DOHH2 (cell line): ENCODE data around the gene ANO6.

Experiments
- H3F3A ChIP-seq: fragments of 200-600 bp; sonication (generic), shearing (Covaris generic); 2 replicates; pipeline ENCODE4 v1.6.0; 2016; ENCODE audit warnings: antibody characterized with exemption, mild to moderate bottlenecking; ENCODE audit not compliant: control insufficient read depth, insufficient read depth
- H3K27ac ChIP-seq: fragments of 200-600 bp; sonication (generic); 2 replicates; pipeline ENCODE4 v1.5.1; 2014; ENCODE audit warnings: low read depth, mild to moderate bottlenecking, low read length, moderate library complexity
- H3K27me3 ChIP-seq: fragments of 200-600 bp; sonication (generic); 2 replicates; pipeline ENCODE4 v1.6.1; 2014; ENCODE audit warnings: mild to moderate bottlenecking, low read length, mixed read lengths; ENCODE audit not compliant: control insufficient read depth
- H3K36me3 ChIP-seq: fragments of 200-600 bp; sonication (generic); 2 replicates; pipeline ENCODE4 v1.6.1; 2014; ENCODE audit warnings: mild to moderate bottlenecking, low read length, moderate library complexity, mixed read lengths; ENCODE audit not compliant: control insufficient read depth
- H3K4me1 ChIP-seq: fragments of 200-600 bp; sonication (generic); 2 replicates; pipeline ENCODE4 v1.6.1; 2014; ENCODE audit warnings: mild to moderate bottlenecking, low read length, mixed read lengths; ENCODE audit not compliant: control insufficient read depth
- H3K4me2 ChIP-seq: fragments of 200-600 bp; sonication (generic); 2 replicates; pipeline ENCODE4 v1.6.0; 2014; ENCODE audit warnings: mild to moderate bottlenecking, low read length, moderate library complexity
- H3K4me3 ChIP-seq: fragments of 200-600 bp; sonication (generic); 2 replicates; pipeline ENCODE4 v1.5.1; 2014; ENCODE audit warnings: mild to moderate bottlenecking, low read length, mixed read lengths
- H3K79me2 ChIP-seq: fragments of 200-600 bp; sonication (generic); 2 replicates; pipeline ENCODE4 v1.6.1; 2014; ENCODE audit warnings: mild to moderate bottlenecking, low read length, mixed read lengths; ENCODE audit not compliant: control insufficient read depth
- H3K9me2 ChIP-seq: fragments of 200-600 bp; sonication (generic); replicated peaks from 2 replicates; pipeline ENCODE4 v1.6.1; 2014; ENCODE audit warnings: mild to moderate bottlenecking, low read length, mixed read lengths; ENCODE audit not compliant: control insufficient read depth
- H3K9me3 ChIP-seq: fragments of 200-600 bp; sonication (generic); 2 replicates; pipeline ENCODE4 v1.6.1; 2014; ENCODE audit warnings: antibody characterized with exemption, low read length, mixed read lengths; ENCODE audit not compliant: control insufficient read depth, insufficient read depth
- H4K20me1 ChIP-seq: fragments of 200-600 bp; sonication (generic); 2 replicates; pipeline ENCODE4 v1.6.0; 2014; ENCODE audit warnings: low read depth, mild to moderate bottlenecking, antibody characterized with exemption, low read length, moderate library complexity; ENCODE audit not compliant: control insufficient read depth, insufficient read depth
- CTCF ChIP-seq: fragments of 200-600 bp; sonication (generic); IDR thresholded peaks from one replicate; pipeline ENCODE4 v1.5.1; 2014; ENCODE audit warnings: antibody characterized with exemption, mild to moderate bottlenecking, low read depth, low read length; ENCODE audit not compliant: poor library complexity, severe bottlenecking
- EZH2phosphoT487 ChIP-seq: fragments of 200-600 bp; sonication (generic); IDR thresholded peaks from 2 replicates; pipeline ENCODE4 v1.6.1; 2017; ENCODE audit warnings: borderline replicate concordance, mild to moderate bottlenecking, antibody characterized with exemption, low read length, moderate library complexity, mixed read lengths

Gene ANO6

GRCh38 chr12:45348311-45348710 is 132.4 kb downstream of the ANO6 start:
- Histone ChIP-seq H3K4me3 (no peak overlapping the region), H3K9me2 (no peaks in the 10 kb centered on the region), H3K4me2 (no peak overlapping the region), H3K27ac (no peak overlapping the region), H3K79me2 (no peaks in the 10 kb centered on the region), H3K36me3 (peaks cover 29% of the 10 kb centered on the region), H3K9me3 (no peaks in the 10 kb centered on the region), H3K27me3 (no peaks in the 10 kb centered on the region), H4K20me1 (no peaks in the 10 kb centered on the region), H3F3A (no peaks in the 10 kb centered on the region), H3K4me1 (no peaks in the 10 kb centered on the region)
- no peak for TF ChIP-seq EZH2phosphoT487
- no peak for TF ChIP-seq CTCF

- H3K4me3 ChIP-seq: no peak overlapping the region
- H3K4me1 ChIP-seq: peaks cover under 1% of the 10 kb centered on the region; the same call in 1 of the 2 replicates
- H4K20me1 ChIP-seq: no peaks in the 10 kb centered on the region
- H3K36me3 ChIP-seq: peaks cover 29% of the 10 kb centered on the region
- H3K27me3 ChIP-seq: no peaks in the 10 kb centered on the region
- H3K4me2 ChIP-seq: no peak overlapping the region
- no peaks in the 10 kb centered on the region for H3F3A ChIP-seq
- TF ChIP-seq CTCF (no peak), EZH2phosphoT487 (no peak)
- no peaks in the 10 kb centered on the region for H3K9me3 ChIP-seq
- H3K27ac ChIP-seq: no peak overlapping the region
- no peaks in the 10 kb centered on the region for H3K79me2 ChIP-seq
- H3K9me2 ChIP-seq: no peaks in the 10 kb centered on the region
These were observed 133.1 kb downstream of the ANO6 start for GRCh38 chr12:45348986-45349385.

- no peaks in the 10 kb centered on the region for H3K9me3 ChIP-seq
- no peak overlapping the region for H3K27ac ChIP-seq
- no peak overlapping the region for H3K4me3 ChIP-seq
- H3K36me3 ChIP-seq: peaks cover 29% of the 10 kb centered on the region
- no peaks in the 10 kb centered on the region for H3K27me3 ChIP-seq
- no peaks in the 10 kb centered on the region for H3K9me2 ChIP-seq
- peaks cover 9% of the 10 kb centered on the region for H3K4me1 ChIP-seq
- TF ChIP-seq EZH2phosphoT487 (no peak), CTCF (no peak)
- H4K20me1 ChIP-seq: no peaks in the 10 kb centered on the region
- H3K79me2 ChIP-seq: no peaks in the 10 kb centered on the region
- no peaks in the 10 kb centered on the region for H3F3A ChIP-seq
- no peak overlapping the region for H3K4me2 ChIP-seq
These were observed 134.0 kb downstream of the ANO6 start for GRCh38 chr12:45349916-45350315.

GRCh38 chr12:45350861-45351260 is 135.0 kb downstream of the ANO6 start:
- Histone ChIP-seq H4K20me1 (no peaks in the 10 kb centered on the region), H3K4me3 (no peak overlapping the region), H3K4me2 (no peak overlapping the region), H3F3A (no peaks in the 10 kb centered on the region), H3K9me3 (no peaks in the 10 kb centered on the region), H3K4me1 (peaks cover 9% of the 10 kb centered on the region), H3K9me2 (no peaks in the 10 kb centered on the region), H3K27ac (no peak overlapping the region), H3K36me3 (peaks cover 32% of the 10 kb centered on the region), H3K79me2 (no peaks in the 10 kb centered on the region), H3K27me3 (no peaks in the 10 kb centered on the region)
- no peak for TF ChIP-seq EZH2phosphoT487
